HFFc6 (cell line): ENCODE measurements around the gene DOCK4. TPM values are rescaled to one million over a fixed set of nuclear protein-coding genes. Genes with fewer than 3 reads are reported as not detected.

Experiments used
- DNase-seq: peaks from one replicate; pipeline ENCODE4 v3.0.0-alpha.2; 2018
- H3K27ac Mint-ChIP-seq: 2 replicates; pipeline ENCODE4 v1.8.0; 2020; ENCODE audit warnings: mild to moderate bottlenecking, mixed read lengths
- H3K27me3 Mint-ChIP-seq: 2 replicates; pipeline ENCODE4 v1.8.0; 2021; ENCODE audit warnings: mild to moderate bottlenecking, moderate library complexity, mixed read lengths; ENCODE audit not compliant: insufficient read depth
- H3K36me3 Mint-ChIP-seq: 2 replicates; pipeline ENCODE4 v1.8.0; 2021; ENCODE audit warnings: low read depth, mixed read lengths
- H3K4me1 Mint-ChIP-seq: 2 replicates; pipeline ENCODE4 v1.8.0; 2020; ENCODE audit warnings: low read depth, mixed read lengths
- H3K4me3 Mint-ChIP-seq: 2 replicates; pipeline ENCODE4 v1.8.0; 2020; ENCODE audit warnings: mild to moderate bottlenecking, moderate library complexity, mixed read lengths
- H3K9me3 Mint-ChIP-seq: 2 replicates; pipeline ENCODE4 v1.8.0; 2020; ENCODE audit warnings: mild to moderate bottlenecking, mixed read lengths
- CTCF ChIP-seq: fragments of 200-600 bp; sonication (generic); IDR thresholded peaks from 2 replicates; pipeline ENCODE4 v1.5.0; 2021; ENCODE audit warnings: antibody characterized with exemption, mild to moderate bottlenecking
- total RNA-seq, 6 experiments: library from RNA; stranded (reverse); fragmentation: NEBNext Ultra II Directional; extraction: Animal tissue kit (Norgen Biotek cat#: 25700); gene quantifications; 2 replicates in 1 of 6; 3 replicates in 5 of 6; pipeline ENCODE4 v1.2.3, GENCODE V29; 2021

Gene DOCK4
- total RNA-seq, 6 experiments from 2014 or later: 2.2 to 3.9 (median 3.3) TPM

- H3K27me3 Mint-ChIP-seq: no peaks in the 10 kb centered on the region
- H3K27ac Mint-ChIP-seq: no peak overlapping the region; the same call in 1 of the 2 replicates
- DNase-seq: no peak
- H3K4me1 Mint-ChIP-seq: peaks cover 37% of the 10 kb centered on the region
- 0 out of 2 replicates have a peak, but pooled peaks cover 9% of the 10 kb centered on the region for H3K36me3 Mint-ChIP-seq
- no peaks in the 10 kb centered on the region for H3K9me3 Mint-ChIP-seq
- no peak overlapping the region for H3K4me3 Mint-ChIP-seq
- no peak for TF ChIP-seq CTCF
Observed at GRCh38 chr7:111982133-111982532, 224.1 kb downstream of the DOCK4 start.

- Mint-ChIP-seq H3K9me3 (no peaks in the 10 kb centered on the region), H3K4me3 (no peak overlapping the region)
Observed at GRCh38 chr7:111980725-111981124, 225.5 kb downstream of the DOCK4 start.

GRCh38 chr7:111975346-111975745, 230.9 kb downstream of the DOCK4 start:
- no peak for DNase-seq
- Mint-ChIP-seq H3K27me3 (0 out of 2 replicates have a peak, but pooled peaks cover 1% of the 10 kb centered on the region), H3K4me3 (no peak overlapping the region), H3K4me1 (peaks cover 5% of the 10 kb centered on the region; the same call in 1 of the 2 replicates), H3K9me3 (no peaks in the 10 kb centered on the region), H3K27ac (no peak overlapping the region), H3K36me3 (no peaks in the 10 kb centered on the region; the same call in 1 of the 2 replicates)
- no peak for TF ChIP-seq CTCF

More at GRCh38 chr7:111980725-111981124, 225.5 kb downstream of the DOCK4 start:
- H3K27ac Mint-ChIP-seq: no peak overlapping the region
- DNase-seq: no peak
- 0 out of 2 replicates have a peak, but pooled peaks cover 9% of the 10 kb centered on the region for H3K36me3 Mint-ChIP-seq
- no peak for TF ChIP-seq CTCF
- H3K4me1 Mint-ChIP-seq: peaks cover 25% of the 10 kb centered on the region
- H3K27me3 Mint-ChIP-seq: no peaks in the 10 kb centered on the region

- 0 out of 2 replicates have a peak, but pooled peaks cover 12% of the 10 kb centered on the region for H3K4me1 Mint-ChIP-seq
- no peaks in the 10 kb centered on the region for H3K9me3 Mint-ChIP-seq
- no peak overlapping the region; the same call in 1 of the 2 replicates for H3K4me3 Mint-ChIP-seq
- H3K36me3 Mint-ChIP-seq: no peaks in the 10 kb centered on the region
- H3K27me3 Mint-ChIP-seq: no peaks in the 10 kb centered on the region; the same call in 1 of the 2 replicates
- no peak for TF ChIP-seq CTCF
- no peak for DNase-seq
- no peak overlapping the region for H3K27ac Mint-ChIP-seq
Observed at GRCh38 chr7:111960984-111961383, 245.2 kb downstream of the DOCK4 start.

- peaks cover 12% of the 10 kb centered on the region; the same call in 1 of the 2 replicates for H3K4me1 Mint-ChIP-seq
- no peak overlapping the region for H3K4me3 Mint-ChIP-seq
- no peaks in the 10 kb centered on the region for H3K36me3 Mint-ChIP-seq
- H3K27me3 Mint-ChIP-seq: no peaks in the 10 kb centered on the region; the same call in 1 of the 2 replicates
- no peak overlapping the region for H3K27ac Mint-ChIP-seq
- DNase-seq: no peak
- H3K9me3 Mint-ChIP-seq: no peaks in the 10 kb centered on the region
- no peak for TF ChIP-seq CTCF
Observed at GRCh38 chr7:111958896-111959295, 247.3 kb downstream of the DOCK4 start.
